Astrocyte (in vitro differentiated cells and primary cell): ENCODE results near the gene LTA. TPM values are rescaled to one million over a fixed set of nuclear protein-coding genes. Genes with fewer than 3 reads are reported as not detected.

Experiments
- DNase-seq: peaks from one replicate; pipeline ENCODE4 v3.0.0-alpha.2; 2010; ENCODE audit warnings: low read depth
- FAIRE-seq: peaks from 2 replicates; lab custom pipeline; 2011; peaks lifted over from hg19 to GRCh38; lab: Jason Lieb, UNC
- H2AFZ ChIP-seq: 2 replicates; pipeline ENCODE4 v1.6.0; 2012; ENCODE audit warnings: low read depth, low read length, inconsistent platforms
- H3K27ac ChIP-seq: 2 replicates; pipeline ENCODE4 v1.5.1; 2011; ENCODE audit warnings: low read depth, low read length, inconsistent platforms
- H3K27me3 ChIP-seq: 2 replicates; pipeline ENCODE4 v1.6.0; 2011; ENCODE audit warnings: low read length, inconsistent platforms; ENCODE audit not compliant: insufficient read depth
- H3K36me3 ChIP-seq: 2 replicates; pipeline ENCODE4 v1.5.1; 2011; ENCODE audit warnings: low read length, inconsistent platforms; ENCODE audit not compliant: insufficient read depth
- H3K4me1 ChIP-seq: 2 replicates; pipeline ENCODE4 v1.5.1; 2011; ENCODE audit warnings: low read length, inconsistent platforms; ENCODE audit not compliant: insufficient read depth
- H3K4me2 ChIP-seq: 2 replicates; pipeline ENCODE4 v1.6.0; 2012; ENCODE audit warnings: low read length, inconsistent platforms
- H3K4me3 ChIP-seq: 2 replicates; pipeline ENCODE4 v1.5.1; 2011; ENCODE audit warnings: low read depth, mild to moderate bottlenecking, low read length, inconsistent platforms; ENCODE audit not compliant: insufficient read depth
- H3K79me2 ChIP-seq: 2 replicates; pipeline ENCODE4 v1.6.0; 2012; ENCODE audit warnings: mild to moderate bottlenecking, low read length, inconsistent platforms; ENCODE audit not compliant: insufficient read depth
- H3K9ac ChIP-seq: 2 replicates; pipeline ENCODE4 v1.6.0; 2012; ENCODE audit warnings: mild to moderate bottlenecking, low read length, inconsistent platforms
- H3K9me3 ChIP-seq: 2 replicates; pipeline ENCODE4 v1.5.1; 2012; ENCODE audit warnings: low read depth, mild to moderate bottlenecking, low read length, inconsistent platforms; ENCODE audit not compliant: insufficient read depth
- H4K20me1 ChIP-seq: 2 replicates; pipeline ENCODE4 v1.6.0; 2012; ENCODE audit warnings: low read length, inconsistent platforms; ENCODE audit not compliant: insufficient read depth
- H3K27ac Mint-ChIP-seq: one replicate; pipeline ENCODE4 v1.8.0; 2021; ENCODE audit warnings: mild to moderate bottlenecking, mixed read lengths; ENCODE audit not compliant: unreplicated experiment
- H3K27me3 Mint-ChIP-seq: one replicate; pipeline ENCODE4 v1.8.0; 2021; ENCODE audit warnings: low read depth, mixed read lengths; ENCODE audit not compliant: unreplicated experiment
- H3K36me3 Mint-ChIP-seq: one replicate; pipeline ENCODE4 v1.8.0; 2021; ENCODE audit warnings: low read depth, mixed read lengths; ENCODE audit not compliant: unreplicated experiment
- H3K4me1 Mint-ChIP-seq: one replicate; pipeline ENCODE4 v1.8.0; 2021; ENCODE audit warnings: low read depth, mixed read lengths; ENCODE audit not compliant: unreplicated experiment
- H3K4me3 Mint-ChIP-seq: one replicate; pipeline ENCODE4 v1.8.0; 2021; ENCODE audit warnings: mild to moderate bottlenecking, moderate library complexity, mixed read lengths; ENCODE audit not compliant: unreplicated experiment
- H3K9me3 Mint-ChIP-seq: one replicate; pipeline ENCODE4 v1.8.0; 2021; ENCODE audit warnings: mild to moderate bottlenecking, mixed read lengths; ENCODE audit not compliant: unreplicated experiment
- CTCF ChIP-seq: IDR thresholded peaks from 2 replicates; pipeline ENCODE4 v1.5.1; 2011; ENCODE audit warnings: low read depth, mild to moderate bottlenecking, inconsistent platforms, low read length, moderate library complexity; ENCODE audit not compliant: insufficient read depth
- EZH2 ChIP-seq: IDR thresholded peaks from 2 replicates; pipeline ENCODE4 v1.6.1; 2012; ENCODE audit warnings: mild to moderate bottlenecking, low read length, inconsistent platforms; ENCODE audit not compliant: insufficient read depth
- total RNA-seq: library from RNA; stranded (reverse); gene quantifications from 2 replicates; pipeline ENCODE4 v1.2.1, GENCODE V29; 2021

Gene LTA
- total RNA-seq, 1 donor from 2014 or later: not detected

DNA sequence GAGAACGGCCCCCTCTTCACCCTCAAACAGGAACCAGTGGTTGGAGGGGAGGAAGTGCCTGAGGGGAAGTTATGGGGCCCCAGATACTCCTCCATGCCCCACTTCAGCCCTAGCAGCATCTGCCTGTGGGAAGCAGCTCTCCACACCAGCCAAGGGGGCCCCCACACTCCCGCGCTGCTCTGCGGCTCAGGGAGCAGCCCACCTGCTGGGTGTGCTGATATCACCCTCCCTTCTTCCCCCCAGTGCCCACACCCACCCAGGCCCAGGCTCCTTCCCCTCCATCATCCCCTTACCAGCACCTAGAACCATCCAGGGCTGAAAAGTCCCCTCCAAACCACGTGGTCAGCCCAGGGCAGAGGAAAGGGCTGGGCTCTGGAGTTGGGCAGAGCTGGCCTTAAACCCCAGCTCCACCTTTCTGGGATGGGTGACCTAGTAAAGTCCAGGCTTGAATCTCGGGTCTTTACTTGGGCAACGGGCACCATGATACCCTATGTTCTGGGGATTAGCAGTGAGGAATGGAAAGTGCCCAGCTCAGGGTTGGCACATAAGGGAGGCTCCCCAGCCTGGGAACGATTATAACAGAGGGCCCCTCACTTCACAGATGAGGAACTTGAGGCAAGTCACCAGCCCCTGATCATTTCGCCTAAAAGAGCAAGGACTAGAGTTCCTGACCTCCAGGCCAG, 14.7 kb downstream of the LTA start:
- DNase-seq: no peak
- H4K20me1 ChIP-seq: no peaks in the 10 kb centered on the region
- no peak for FAIRE-seq
- H3K27me3 Mint-ChIP-seq: peaks cover 8% of the 10 kb centered on the region
- H3K27ac Mint-ChIP-seq: no peak overlapping the region
- H3K9me3 Mint-ChIP-seq: no peaks in the 10 kb centered on the region
- no peaks in the 10 kb centered on the region for H3K79me2 ChIP-seq
- H2AFZ ChIP-seq: no peak overlapping the region
- no peak overlapping the region for H3K9ac ChIP-seq
- no peaks in the 10 kb centered on the region for H3K36me3 Mint-ChIP-seq
- no peaks in the 10 kb centered on the region for H3K9me3 ChIP-seq
- H3K27me3 ChIP-seq: no peaks in the 10 kb centered on the region
- TF ChIP-seq CTCF (no peak), EZH2 (no peak)
- H3K4me1 ChIP-seq: no peaks in the 10 kb centered on the region
- H3K4me2 ChIP-seq: no peak overlapping the region
- peaks cover 3% of the 10 kb centered on the region for H3K4me1 Mint-ChIP-seq
- H3K27ac ChIP-seq: no peak overlapping the region
- no peak overlapping the region for H3K4me3 Mint-ChIP-seq
- no peaks in the 10 kb centered on the region for H3K36me3 ChIP-seq
- H3K4me3 ChIP-seq: no peak overlapping the region

- no peak overlapping the region for H2AFZ ChIP-seq
- H3K4me1 ChIP-seq: no peaks in the 10 kb centered on the region
- Mint-ChIP-seq H3K27ac (no peak overlapping the region), H3K4me1 (no peaks in the 10 kb centered on the region), H3K36me3 (no peaks in the 10 kb centered on the region), H3K27me3 (peaks cover 8% of the 10 kb centered on the region), H3K4me3 (no peak overlapping the region), H3K9me3 (no peaks in the 10 kb centered on the region)
- H3K9me3 ChIP-seq: no peaks in the 10 kb centered on the region
- TF ChIP-seq CTCF (no peak), EZH2 (no peak)
- H3K36me3 ChIP-seq: no peaks in the 10 kb centered on the region
- no peak overlapping the region for H3K27ac ChIP-seq
- no peak overlapping the region for H3K4me2 ChIP-seq
- H3K9ac ChIP-seq: no peak overlapping the region
- H3K79me2 ChIP-seq: no peaks in the 10 kb centered on the region
- H3K27me3 ChIP-seq: no peaks in the 10 kb centered on the region
- DNase-seq (no peak), FAIRE-seq (no peak)
- no peaks in the 10 kb centered on the region for H4K20me1 ChIP-seq
- no peak overlapping the region for H3K4me3 ChIP-seq
These were observed 16.0 kb downstream of the LTA start for GRCh38 chr6:31587791-31588777.
